ENCODE measurements around the gene OR2T34.
"Not testable (repeated sequence)": the region's sequence is repeated elsewhere in the genome, so short reads cannot be mapped to it uniquely, and the experiment has no call there.

The OR2T34 gene

GRCh38 chr1:248551027-248551426 is 23.5 kb downstream of the OR2T34 start:
- not testable (repeated sequence) for DNase-seq

- not testable (repeated sequence) for DNase-seq
Measured at GRCh38 chr1:248547383-248547782, 27.2 kb downstream of the OR2T34 start.

- not testable (repeated sequence) for DNase-seq
Measured at GRCh38 chr1:248537449-248537848, 37.1 kb downstream of the OR2T34 start.
